OCI-LY1 (cell line): ENCODE results near the gene UNC80.

Source experiments
- H2AFZ ChIP-seq: fragments of 200-600 bp; sonication (generic), shearing (Covaris generic); 2 replicates; pipeline ENCODE4 v1.6.0; 2014; ENCODE audit warnings: antibody characterized with exemption, mild to moderate bottlenecking, low read length
- H3F3A ChIP-seq: fragments of 200-600 bp; sonication (generic), shearing (Covaris generic); 2 replicates; pipeline ENCODE4 v1.6.0; 2014; ENCODE audit warnings: mild to moderate bottlenecking, antibody characterized with exemption, low read length, moderate library complexity; ENCODE audit not compliant: insufficient read depth
- H3K27ac ChIP-seq: fragments of 200-600 bp; sonication (generic); 2 replicates; pipeline ENCODE4 v1.5.1; 2014; ENCODE audit warnings: low read length, mixed run types, mild to moderate bottlenecking, low read depth; ENCODE audit not compliant: poor library complexity, severe bottlenecking
- H3K27me3 ChIP-seq: fragments of 200-600 bp; sonication (generic); 2 replicates; pipeline ENCODE4 v1.6.0; 2014; ENCODE audit warnings: antibody characterized with exemption, mild to moderate bottlenecking, low read length, moderate library complexity; ENCODE audit not compliant: insufficient read depth
- H3K36me3 ChIP-seq: fragments of 200-600 bp; sonication (generic); 2 replicates; pipeline ENCODE4 v1.6.1; 2014; ENCODE audit warnings: mild to moderate bottlenecking, antibody characterized with exemption, low read length, moderate library complexity, mixed read lengths; ENCODE audit not compliant: insufficient read depth
- H3K4me1 ChIP-seq: fragments of 200-600 bp; sonication (generic); 2 replicates; pipeline ENCODE4 v1.5.1; 2014; ENCODE audit warnings: mild to moderate bottlenecking, low read length, moderate library complexity; ENCODE audit not compliant: insufficient read depth, severe bottlenecking
- H3K4me2 ChIP-seq: fragments of 200-600 bp; sonication (generic), shearing (Covaris generic); 2 replicates; pipeline ENCODE4 v1.6.1; 2014; ENCODE audit warnings: low read length
- H3K4me3 ChIP-seq: fragments of 200-600 bp; sonication (generic); 2 replicates; pipeline ENCODE4 v1.5.1; 2014; ENCODE audit warnings: low read length, low read depth, mild to moderate bottlenecking, mixed read lengths; ENCODE audit not compliant: poor library complexity, severe bottlenecking
- H3K79me2 ChIP-seq: fragments of 200-600 bp; shearing (Covaris generic); 2 replicates; pipeline ENCODE4 v1.6.1; 2016; ENCODE audit warnings: mixed run types, low read length, mixed read lengths; ENCODE audit not compliant: insufficient read depth
- H3K9ac ChIP-seq: fragments of 200-600 bp; sonication (generic), shearing (Covaris generic); 2 replicates; pipeline ENCODE4 v1.6.1; 2014; ENCODE audit warnings: mild to moderate bottlenecking, low read length, mixed read lengths
- H3K9me2 ChIP-seq: fragments of 200-600 bp; sonication (generic), shearing (Covaris generic); 2 replicates; pipeline ENCODE4 v1.6.1; 2014; ENCODE audit warnings: low read depth, mild to moderate bottlenecking, low read length, mixed read lengths
- H3K9me3 ChIP-seq: fragments of 200-600 bp; shearing (Covaris generic); 2 replicates; pipeline ENCODE4 v1.6.1; 2014; ENCODE audit warnings: low read length, mixed read lengths
- H4K20me1 ChIP-seq: fragments of 200-600 bp; sonication (generic), shearing (Covaris generic); 2 replicates; pipeline ENCODE4 v1.6.0; 2016; ENCODE audit warnings: mild to moderate bottlenecking, low read length; ENCODE audit not compliant: insufficient read depth
- CTCF ChIP-seq: fragments of 200-600 bp; sonication (generic), shearing (Covaris generic); IDR thresholded peaks from 2 replicates; pipeline ENCODE4 v1.5.1; 2017; ENCODE audit warnings: mild to moderate bottlenecking, antibody characterized with exemption, low read length, moderate library complexity, mixed read lengths
- EZH2 ChIP-seq: fragments of 200-600 bp; sonication (generic), shearing (Covaris generic); IDR thresholded peaks from 2 replicates; pipeline ENCODE4 v1.8.0; 2017; ENCODE audit warnings: borderline replicate concordance, mixed run types, mild to moderate bottlenecking, antibody characterized with exemption, low read length, moderate library complexity, mixed read lengths

The UNC80 gene

GRCh38 chr2:209913786-209914345 is 142.2 kb downstream of the UNC80 start:
- no peak for TF ChIP-seq CTCF
- no peak for TF ChIP-seq EZH2
- H3F3A ChIP-seq, result no peaks in the 10 kb centered on the region
- no peaks in the 10 kb centered on the region for H3K36me3 ChIP-seq
- H3K4me3 ChIP-seq, result no peak overlapping the region
- no peak overlapping the region for H3K9ac ChIP-seq
- no peaks in the 10 kb centered on the region for H3K4me1 ChIP-seq
- H3K9me2 ChIP-seq, result no peaks in the 10 kb centered on the region
- H3K27ac ChIP-seq, result no peak overlapping the region
- H3K4me2 ChIP-seq, result no peak overlapping the region
- no peak overlapping the region for H2AFZ ChIP-seq
- H3K9me3 ChIP-seq, result no peaks in the 10 kb centered on the region
- no peaks in the 10 kb centered on the region for H4K20me1 ChIP-seq
- no peaks in the 10 kb centered on the region for H3K27me3 ChIP-seq
- no peaks in the 10 kb centered on the region for H3K79me2 ChIP-seq

- Histone ChIP-seq H4K20me1 (no peaks in the 10 kb centered on the region), H3K4me1 (no peaks in the 10 kb centered on the region), H3K79me2 (no peaks in the 10 kb centered on the region), H3K9ac (no peak overlapping the region), H3F3A (no peaks in the 10 kb centered on the region), H3K36me3 (no peaks in the 10 kb centered on the region), H3K4me2 (no peak overlapping the region), H3K9me3 (no peaks in the 10 kb centered on the region), H3K4me3 (no peak overlapping the region), H3K9me2 (no peaks in the 10 kb centered on the region), H2AFZ (no peak overlapping the region), H3K27me3 (no peaks in the 10 kb centered on the region), H3K27ac (no peak overlapping the region)
- TF ChIP-seq CTCF (no peak), EZH2 (no peak)
Measured at GRCh38 chr2:209917154-209917771, 145.6 kb downstream of the UNC80 start.

- no peak for TF ChIP-seq CTCF
- no peak for TF ChIP-seq EZH2
- Histone ChIP-seq H3F3A (no peaks in the 10 kb centered on the region), H3K79me2 (no peaks in the 10 kb centered on the region), H3K36me3 (no peaks in the 10 kb centered on the region), H3K4me3 (no peak overlapping the region), H4K20me1 (no peaks in the 10 kb centered on the region), H3K4me1 (no peaks in the 10 kb centered on the region), H3K27ac (no peak overlapping the region), H2AFZ (no peak overlapping the region), H3K4me2 (no peak overlapping the region), H3K9ac (no peak overlapping the region), H3K27me3 (no peaks in the 10 kb centered on the region), H3K9me3 (no peaks in the 10 kb centered on the region), H3K9me2 (no peaks in the 10 kb centered on the region)
Measured at GRCh38 chr2:209918251-209918650, 146.6 kb downstream of the UNC80 start.
